SK-N-MC (cell line): Measurements from ENCODE around the gene BRAP.
"Not testable (repeated sequence)": the region's sequence is repeated elsewhere in the genome, so short reads cannot be mapped to it uniquely, and the experiment has no call there.

Experiments used
- DNase-seq: peaks from one replicate; pipeline ENCODE4 v3.0.0-alpha.2; 2011; ENCODE audit warnings: low read depth, low spot score
- H3K27ac ChIP-seq: fragments of 200-600 bp; sonication (generic); 2 replicates; pipeline ENCODE4 v1.5.1; 2016; ENCODE audit warnings: mixed run types
- H3K36me3 ChIP-seq: fragments of 200-600 bp; sonication (generic); 2 replicates; pipeline ENCODE4 v1.6.1; 2017; ENCODE audit warnings: antibody characterized with exemption, low read length, mixed read lengths; ENCODE audit not compliant: insufficient read depth
- H3K4me3 ChIP-seq: fragments of 200-600 bp; sonication (generic); 2 replicates; pipeline ENCODE4 v1.5.1; 2016
- H3K9ac ChIP-seq: fragments of 200-600 bp; sonication (generic); 2 replicates; pipeline ENCODE4 v1.8.0; 2017; ENCODE audit warnings: mixed run types, mixed read lengths; ENCODE audit not compliant: insufficient read length
- H3K9me3 ChIP-seq: fragments of 200-600 bp; sonication (generic); 2 replicates; pipeline ENCODE4 v1.6.1; 2017; ENCODE audit warnings: low read depth, mild to moderate bottlenecking, antibody characterized with exemption, low read length, moderate library complexity, mixed read lengths
- EZH2 ChIP-seq: fragments of 200-600 bp; sonication (generic); IDR thresholded peaks from one replicate; pipeline ENCODE4 v1.6.1; 2017; ENCODE audit warnings: antibody characterized with exemption
- FOXP2 ChIP-seq: optimal IDR thresholded peaks from 2 replicates; pipeline ENCODE3; 2011; ENCODE audit warnings: mild to moderate bottlenecking, moderate library complexity; ENCODE audit not compliant: insufficient read depth; ENCODE audit errors: extremely low read length, control extremely low read depth
- POLR2AphosphoS5 ChIP-seq: IDR thresholded peaks from 2 replicates; pipeline ENCODE4 v1.6.1; 2012; ENCODE audit warnings: mild to moderate bottlenecking, low read depth, low read length, borderline replicate concordance

BRAP gene

GRCh38 chr12:111638556-111638955, 47.2 kb downstream of the BRAP start:
- TF ChIP-seq FOXP2 (no peak), POLR2AphosphoS5 (no peak), EZH2 (no peak)
- Histone ChIP-seq H3K36me3 (peaks cover 9% of the 10 kb centered on the region), H3K4me3 (no peak overlapping the region), H3K9me3 (no peaks in the 10 kb centered on the region), H3K27ac (peak overlapping the region; percentile 12; the same call in 1 of the 2 replicates), H3K9ac (no peak overlapping the region)
- no peak for DNase-seq

GRCh38 chr12:111636209-111636945, 49.4 kb downstream of the BRAP start:
- Histone ChIP-seq H3K27ac (peak overlapping the region; percentile 99), H3K9me3 (no peaks in the 10 kb centered on the region), H3K9ac (peak overlapping the region; percentile 75), H3K4me3 (peak overlapping the region; percentile 75), H3K36me3 (no peaks in the 10 kb centered on the region)
- peak; percentile 82 for DNase-seq
- TF ChIP-seq FOXP2 (peak; percentile 83), EZH2 (no peak), POLR2AphosphoS5 (peak; percentile 40; the same call in 1 of the 2 replicates)

- TF ChIP-seq FOXP2 (no peak), EZH2 (no peak), POLR2AphosphoS5 (no peak)
- Histone ChIP-seq H3K9me3 (no peaks in the 10 kb centered on the region), H3K36me3 (no peaks in the 10 kb centered on the region), H3K4me3 (peak overlapping the region; percentile 75; the same call in 1 of the 2 replicates), H3K27ac (peak overlapping the region; percentile 99), H3K9ac (peak overlapping the region; percentile 75)
- no peak for DNase-seq
Measured at GRCh38 chr12:111635524-111635923, 50.2 kb downstream of the BRAP start.

- no peak overlapping the region for H3K9ac ChIP-seq
- TF ChIP-seq EZH2 (no peak), POLR2AphosphoS5 (no peak), FOXP2 (no peak)
- H3K4me3 ChIP-seq, result no peak overlapping the region
- no peaks in the 10 kb centered on the region for H3K9me3 ChIP-seq
- DNase-seq, result no peak
- H3K36me3 ChIP-seq, result no peaks in the 10 kb centered on the region
- H3K27ac ChIP-seq, result no peak overlapping the region
Measured at GRCh38 chr12:111628505-111629260, 57.1 kb downstream of the BRAP start.

- Histone ChIP-seq H3K9me3 (no peaks in the 10 kb centered on the region), H3K4me3 (no peak overlapping the region), H3K27ac (no peak overlapping the region), H3K9ac (no peak overlapping the region), H3K36me3 (no peaks in the 10 kb centered on the region)
- no peak for DNase-seq
- TF ChIP-seq FOXP2 (no peak), EZH2 (no peak), POLR2AphosphoS5 (no peak)
Measured at GRCh38 chr12:111626230-111626629, 59.5 kb downstream of the BRAP start.

GRCh38 chr12:111624540-111624939, 61.2 kb downstream of the BRAP start:
- TF ChIP-seq FOXP2 (no peak), POLR2AphosphoS5 (no peak), EZH2 (no peak)
- Histone ChIP-seq H3K9me3 (no peaks in the 10 kb centered on the region), H3K36me3 (no peaks in the 10 kb centered on the region), H3K4me3 (no peak overlapping the region), H3K27ac (no peak overlapping the region), H3K9ac (no peak overlapping the region)
- DNase-seq, result no peak

- H3K36me3 ChIP-seq, DNase-seq, H3K27ac ChIP-seq, H3K9me3 ChIP-seq, H3K9ac ChIP-seq, H3K4me3 ChIP-seq: not testable (repeated sequence)
Measured at GRCh38 chr12:111617841-111618240, 67.9 kb downstream of the BRAP start.

- no peak overlapping the region for H3K4me3 ChIP-seq
- H3K9ac ChIP-seq, result no peak overlapping the region
- no peaks in the 10 kb centered on the region for H3K9me3 ChIP-seq
- TF ChIP-seq FOXP2 (no peak), POLR2AphosphoS5 (no peak), EZH2 (no peak)
- no peak overlapping the region for H3K27ac ChIP-seq
- no peak for DNase-seq
- no peaks in the 10 kb centered on the region for H3K36me3 ChIP-seq
Measured at GRCh38 chr12:111616177-111616623, 69.6 kb downstream of the BRAP start.

GRCh38 chr12:111607239-111607638, 78.5 kb downstream of the BRAP start:
- H3K4me3 ChIP-seq, result no peak overlapping the region
- DNase-seq, result no peak
- no peaks in the 10 kb centered on the region for H3K9me3 ChIP-seq
- H3K27ac ChIP-seq, result no peak overlapping the region
- no peak for TF ChIP-seq EZH2
- TF ChIP-seq POLR2AphosphoS5, result no peak
- no peak for TF ChIP-seq FOXP2
- no peaks in the 10 kb centered on the region for H3K36me3 ChIP-seq
- H3K9ac ChIP-seq, result no peak overlapping the region
